HepG2 (cell line): ENCODE measurements around the gene PDGFD. TPM values are rescaled to one million over a fixed set of nuclear protein-coding genes. Genes with fewer than 3 reads are reported as not detected.

Experiments
- ATAC-seq: fragments of 200-7000 bp; cut with Tn5 transposase; 3 replicates; pipeline ENCODE4 v1.9.1; 2020; ENCODE audit warnings: mild to moderate bottlenecking, moderate library complexity
- BruUV-seq: library from RNA; stranded (reverse); fragments of 400-500 nt; replicated peaks from 2 replicates; lab custom pipeline; 2021; lab: Mats Ljungman, UMichigan
- CTCF ChIA-PET: fragments of 300-600 bp; formaldehyde crosslinking; extraction: SDS; loops from one replicate; lab custom pipeline; 2021; ENCODE audit warnings: low total read pairs, inconsistent platforms, low intra/inter-chr PET ratio; lab: Yijun Ruan, JAX
- POLR2A ChIA-PET: fragments of 350-600 bp; sonication (Branson Sonifier 250); formaldehyde crosslinking; loops from one replicate; lab custom pipeline; 2020; ENCODE audit warnings: antibody characterized with exemption, inconsistent platforms; lab: Yijun Ruan, JAX
- DNase-seq: peaks from one replicate; pipeline ENCODE4 v3.0.0-alpha.2; 2015; ENCODE audit warnings: low spot score
- FAIRE-seq: peaks from 3 replicates; lab custom pipeline; 2011; peaks lifted over from hg19 to GRCh38; lab: Jason Lieb, UNC
- H2AFZ ChIP-seq: one replicate; pipeline ENCODE4 v1.6.1; 2011; ENCODE audit warnings: low read length, inconsistent platforms
- H3K27ac ChIP-seq: fragments of 300-600 bp; 3 replicates; pipeline ENCODE4 v1.8.0; 2011; ENCODE audit warnings: mixed run types, mild to moderate bottlenecking, mixed read lengths, low read length, inconsistent platforms; ENCODE audit not compliant: insufficient read depth; ENCODE audit errors: extremely low read length
- H3K27me3 ChIP-seq, 2 experiments: fragments of 200-600 bp in 1 of 2; 2 replicates in 1 of 2; 3 replicates in 1 of 2; pipeline versions ENCODE4 v1.6.0 to v1.8.0; 2011; ENCODE audit warnings: low read length in 2 of 2, mild to moderate bottlenecking in 2 of 2, moderate library complexity in 2 of 2, inconsistent platforms in 1 of 2; ENCODE audit not compliant: insufficient read depth in 2 of 2, control insufficient read depth in 1 of 2
- H3K36me3 ChIP-seq, 2 experiments: fragments of 200-600 bp in 1 of 2; replicated peaks in 1 of 2; 2 replicates in 1 of 2; 3 replicates in 1 of 2; pipeline versions ENCODE4 v1.5.1 to v1.8.0; 2011; ENCODE audit warnings: low read length in 2 of 2, inconsistent platforms in 1 of 2; ENCODE audit not compliant: insufficient read depth in 2 of 2, control insufficient read depth in 1 of 2
- H3K4me1 ChIP-seq: 2 replicates; pipeline ENCODE4 v1.5.1; 2012; ENCODE audit warnings: low read length, inconsistent platforms; ENCODE audit not compliant: insufficient read depth
- H3K4me2 ChIP-seq: 2 replicates; pipeline ENCODE4 v1.6.0; 2011; ENCODE audit warnings: low read depth, low read length, inconsistent platforms
- H3K4me3 ChIP-seq, 3 experiments: fragments of 200-600 bp in 1 of 3; sonication (generic), shearing (Covaris generic) in 1 of 3; replicated peaks in 1 of 3; 2 replicates each; pipeline ENCODE4 v1.5.1; 2011 to 2016; ENCODE audit warnings: low read length in 3 of 3, inconsistent platforms in 2 of 3, low read depth in 2 of 3, mild to moderate bottlenecking in 2 of 3, control low read depth in 1 of 3, mixed read lengths in 1 of 3; ENCODE audit not compliant: insufficient read depth in 1 of 3
- H3K79me2 ChIP-seq: one replicate; pipeline ENCODE4 v1.6.1; 2011; ENCODE audit warnings: low read length, inconsistent platforms; ENCODE audit not compliant: insufficient read depth
- H3K9ac ChIP-seq: 2 replicates; pipeline ENCODE4 v1.6.0; 2011; ENCODE audit warnings: mild to moderate bottlenecking, low read depth, low read length, inconsistent platforms; ENCODE audit not compliant: insufficient read depth
- H3K9me3 ChIP-seq: 2 replicates; pipeline ENCODE4 v1.5.1; 2012; ENCODE audit warnings: mild to moderate bottlenecking, low read length
- H4K20me1 ChIP-seq: 2 replicates; pipeline ENCODE4 v1.6.0; 2011; ENCODE audit warnings: inconsistent platforms, mild to moderate bottlenecking, low read length, moderate library complexity; ENCODE audit not compliant: insufficient read depth
- PRDM10 ChIP-seq: sonication (generic); formaldehyde crosslinking; IDR thresholded peaks from 2 replicates; pipeline ENCODE4 v1.4.0; 2020; ENCODE audit warnings: low read depth, missing genetic modification reagents
- SOX6 ChIP-seq, 2 experiments: fragments of 450-650 bp in 1 of 2; sonication (generic) in 1 of 2; formaldehyde crosslinking in 1 of 2; IDR thresholded peaks; 2 replicates each; pipeline versions ENCODE4 v1.4.0 to v1.6.1; 2017 to 2020; ENCODE audit warnings: antibody characterized with exemption in 1 of 2, mild to moderate bottlenecking in 1 of 2, missing genetic modification reagents in 1 of 2
- ZNF432 ChIP-seq: sonication (generic); formaldehyde crosslinking; IDR thresholded peaks from 2 replicates; pipeline ENCODE4 v1.5.0; 2020; ENCODE audit warnings: missing genetic modification reagents, mild to moderate bottlenecking, borderline replicate concordance
- WGBS: methylation state at CpG from one replicate; pipeline ENCODE4 v1.1.6; 2017; ENCODE audit warnings: low lambda C conversion rate; 5-methylcytosine and 5-hydroxymethylcytosine counted together
- in situ Hi-C: cut with HindIII; loops from 2 replicates; pipeline ENCODE4 v1.10.0; 2017; ENCODE audit warnings: low pct_unique_long_range_greater_than_20kb; ENCODE audit not compliant: extremely low pct_ligation_motif_present
- intact Hi-C: fragments of 100-400 bp; cut with micrococcal nuclease; formaldehyde crosslinking; loops from one replicate; pipeline ENCODE4 v1.10.0; 2022; ENCODE audit not compliant: unreplicated experiment
- polyA plus RNA-seq, 8 experiments: library from polyadenylated mRNA; depleted of rRNA in 3 of 8; stranded (reverse) in 7 of 8; unstranded in 1 of 8; fragments of >200 nt; fragmentation: Illumina TruSeq in 4 of 8; extraction: Trizol in 4 of 8; gene quantifications; 2 replicates each; pipeline versions ENCODE4 v1.2.1 to v1.2.3, GENCODE V29; 2011 to 2016; ENCODE audit warnings: low read depth in 4 of 8, missing spikeins in 1 of 8, mixed read lengths in 1 of 8; ENCODE audit not compliant: insufficient read depth in 1 of 8
- total RNA-seq, 5 experiments: library from RNA; depleted of rRNA; stranded (reverse); fragments of >200 nt; fragmentation: Illumina TruSeq; extraction: Trizol; gene quantifications; 2 replicates each; pipeline ENCODE4 v1.2.3, GENCODE V29; 2016; ENCODE audit warnings: low read depth in 1 of 5
- TF ChIP-seq, protein P1 (sequence below): fragments of 450-650 bp; IDR thresholded peaks from 2 replicates; pipeline ENCODE4 v1.6.1; 2017; ENCODE audit warnings: mild to moderate bottlenecking

The PDGFD gene
- total and polyA plus RNA-seq, 2 of the 13 experiments (the other 11 are each of a cell fraction or from before 2014, with no cell fraction given), result 0.09 to 0.29 TPM

DNA sequence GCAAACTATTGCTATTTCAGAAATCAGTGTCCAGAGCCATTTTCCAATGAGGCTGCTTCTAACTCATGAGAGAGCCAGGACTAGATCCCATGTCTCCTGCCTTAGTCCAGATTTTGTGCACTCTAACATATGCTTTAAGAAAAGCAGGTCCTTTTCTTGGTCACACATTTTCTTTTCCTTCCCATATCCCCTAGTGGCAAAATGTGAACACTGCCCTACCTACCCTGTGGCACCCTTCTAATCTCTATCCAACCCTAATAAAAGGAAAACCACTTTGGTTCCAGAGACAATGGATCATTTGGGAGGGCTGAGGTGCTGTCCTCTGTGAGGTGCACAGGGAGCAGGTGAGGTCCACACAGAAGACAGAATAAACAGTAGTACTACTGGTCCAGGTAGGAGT lies 199.6 kb downstream of the PDGFD start (continued):
- no peak for TF ChIP-seq PRDM10

GRCh38 chr11:103963648-103964047 lies 200.3 kb downstream of the PDGFD start:
- DNase-seq (no peak), FAIRE-seq (no peak), ATAC-seq (no peak)
- Histone ChIP-seq H3K27ac (no peak overlapping the region), H3K4me3 (no peak overlapping the region), H2AFZ (no peak overlapping the region), H3K79me2 (no peaks in the 10 kb centered on the region), H4K20me1 (no peaks in the 10 kb centered on the region), H3K4me1 (no peaks in the 10 kb centered on the region), H3K9me3 (peaks cover 14% of the 10 kb centered on the region; the same call in 1 of the 2 replicates), H3K27me3 (no peaks in the 10 kb centered on the region), H3K4me2 (no peak overlapping the region), H3K36me3 (no peaks in the 10 kb centered on the region), H3K9ac (no peak overlapping the region)
- intact Hi-C loops, result no loop called here
- TF ChIP-seq, protein P1, sequence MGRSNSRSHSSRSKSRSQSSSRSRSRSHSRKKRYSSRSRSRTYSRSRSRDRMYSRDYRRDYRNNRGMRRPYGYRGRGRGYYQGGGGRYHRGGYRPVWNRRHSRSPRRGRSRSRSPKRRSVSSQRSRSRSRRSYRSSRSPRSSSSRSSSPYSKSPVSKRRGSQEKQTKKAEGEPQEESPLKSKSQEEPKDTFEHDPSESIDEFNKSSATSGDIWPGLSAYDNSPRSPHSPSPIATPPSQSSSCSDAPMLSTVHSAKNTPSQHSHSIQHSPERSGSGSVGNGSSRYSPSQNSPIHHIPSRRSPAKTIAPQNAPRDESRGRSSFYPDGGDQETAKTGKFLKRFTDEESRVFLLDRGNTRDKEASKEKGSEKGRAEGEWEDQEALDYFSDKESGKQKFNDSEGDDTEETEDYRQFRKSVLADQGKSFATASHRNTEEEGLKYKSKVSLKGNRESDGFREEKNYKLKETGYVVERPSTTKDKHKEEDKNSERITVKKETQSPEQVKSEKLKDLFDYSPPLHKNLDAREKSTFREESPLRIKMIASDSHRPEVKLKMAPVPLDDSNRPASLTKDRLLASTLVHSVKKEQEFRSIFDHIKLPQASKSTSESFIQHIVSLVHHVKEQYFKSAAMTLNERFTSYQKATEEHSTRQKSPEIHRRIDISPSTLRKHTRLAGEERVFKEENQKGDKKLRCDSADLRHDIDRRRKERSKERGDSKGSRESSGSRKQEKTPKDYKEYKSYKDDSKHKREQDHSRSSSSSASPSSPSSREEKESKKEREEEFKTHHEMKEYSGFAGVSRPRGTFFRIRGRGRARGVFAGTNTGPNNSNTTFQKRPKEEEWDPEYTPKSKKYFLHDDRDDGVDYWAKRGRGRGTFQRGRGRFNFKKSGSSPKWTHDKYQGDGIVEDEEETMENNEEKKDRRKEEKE, result no peak
- no peak for TF ChIP-seq SOX6 (IDR thresholded peaks at IDR 0.05)
- no peak for TF ChIP-seq SOX6 (CRISPR knock-in tag; IDR thresholded peaks at IDR 0.05)
- no peak for TF ChIP-seq ZNF432 (CRISPR knock-in tag)
- no TSS peak for BruUV-seq
- ChIA-PET CTCF (no interaction called here), POLR2A (no interaction called here)
- WGBS, result 3% methylated on average over 2 of the region's 2 CpGs
- in situ Hi-C loops, result no loop called here
